ENCODE data around the gene TSKU. TPM values are rescaled to one million over a fixed set of nuclear protein-coding genes. Genes with fewer than 3 reads are reported as not detected.

The TSKU gene
- total RNA-seq, 4 donors from 2014 or later: 153 to 281 (median 161) TPM

DNA sequence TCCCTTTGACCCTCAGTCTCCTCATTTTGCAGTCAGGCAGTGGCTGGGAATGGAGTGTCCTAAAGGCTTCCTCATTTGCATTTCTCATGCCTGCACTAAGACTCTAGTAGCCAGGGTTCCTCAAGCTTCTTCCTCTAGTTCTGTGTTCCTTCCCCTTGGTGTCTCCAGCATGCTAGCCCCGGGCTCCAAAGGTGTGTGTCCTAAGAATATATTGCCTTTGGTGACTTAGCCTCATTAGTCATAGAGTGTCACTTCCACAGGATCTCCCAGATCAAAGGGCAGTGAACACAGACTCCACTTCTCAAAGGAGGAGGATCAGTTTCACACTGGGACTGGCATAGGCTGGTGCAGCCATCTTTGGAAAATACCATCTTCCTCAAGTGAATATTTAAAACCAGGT, 56.2 kb downstream of the TSKU start:
- DNase-seq (ENCODE audit: low spot score) (no peak), ATAC-seq (ENCODE audit: low FRiP score) (no peak)
- TF ChIP-seq, protein P1, sequence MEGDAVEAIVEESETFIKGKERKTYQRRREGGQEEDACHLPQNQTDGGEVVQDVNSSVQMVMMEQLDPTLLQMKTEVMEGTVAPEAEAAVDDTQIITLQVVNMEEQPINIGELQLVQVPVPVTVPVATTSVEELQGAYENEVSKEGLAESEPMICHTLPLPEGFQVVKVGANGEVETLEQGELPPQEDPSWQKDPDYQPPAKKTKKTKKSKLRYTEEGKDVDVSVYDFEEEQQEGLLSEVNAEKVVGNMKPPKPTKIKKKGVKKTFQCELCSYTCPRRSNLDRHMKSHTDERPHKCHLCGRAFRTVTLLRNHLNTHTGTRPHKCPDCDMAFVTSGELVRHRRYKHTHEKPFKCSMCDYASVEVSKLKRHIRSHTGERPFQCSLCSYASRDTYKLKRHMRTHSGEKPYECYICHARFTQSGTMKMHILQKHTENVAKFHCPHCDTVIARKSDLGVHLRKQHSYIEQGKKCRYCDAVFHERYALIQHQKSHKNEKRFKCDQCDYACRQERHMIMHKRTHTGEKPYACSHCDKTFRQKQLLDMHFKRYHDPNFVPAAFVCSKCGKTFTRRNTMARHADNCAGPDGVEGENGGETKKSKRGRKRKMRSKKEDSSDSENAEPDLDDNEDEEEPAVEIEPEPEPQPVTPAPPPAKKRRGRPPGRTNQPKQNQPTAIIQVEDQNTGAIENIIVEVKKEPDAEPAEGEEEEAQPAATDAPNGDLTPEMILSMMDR (IDR thresholded peaks at IDR 0.05): no peak

DNA sequence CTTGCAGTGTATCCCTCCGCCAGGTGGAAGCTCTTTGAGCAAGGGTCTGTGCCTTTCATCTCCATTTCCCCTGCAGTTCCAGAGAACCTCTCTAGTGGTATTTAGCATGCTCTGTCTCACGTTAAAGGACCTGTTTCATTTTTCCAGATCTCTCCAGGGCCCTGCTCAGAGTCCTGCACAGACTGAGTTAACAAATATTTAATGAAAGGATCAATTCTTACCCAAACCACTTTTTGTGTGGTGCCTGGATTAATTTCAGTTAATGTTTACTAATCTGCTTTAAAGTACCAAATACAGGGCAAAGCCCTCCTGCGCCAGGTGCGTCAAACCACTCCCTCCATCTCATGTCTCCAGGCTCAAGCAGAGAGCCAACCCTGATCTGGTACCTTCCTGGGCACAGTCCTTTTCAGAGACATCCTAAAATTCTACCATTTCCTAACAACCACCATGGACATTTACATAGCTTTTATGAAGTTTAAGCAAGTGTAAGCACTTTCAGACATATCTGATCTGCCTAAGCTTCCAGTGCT, 58.8 kb downstream of the TSKU start:
- no peak for ATAC-seq (ENCODE audit: low FRiP score)
- TF ChIP-seq, protein P1 (IDR thresholded peaks at IDR 0.05): no peak
- DNase-seq (ENCODE audit: low spot score): no peak

DNA sequence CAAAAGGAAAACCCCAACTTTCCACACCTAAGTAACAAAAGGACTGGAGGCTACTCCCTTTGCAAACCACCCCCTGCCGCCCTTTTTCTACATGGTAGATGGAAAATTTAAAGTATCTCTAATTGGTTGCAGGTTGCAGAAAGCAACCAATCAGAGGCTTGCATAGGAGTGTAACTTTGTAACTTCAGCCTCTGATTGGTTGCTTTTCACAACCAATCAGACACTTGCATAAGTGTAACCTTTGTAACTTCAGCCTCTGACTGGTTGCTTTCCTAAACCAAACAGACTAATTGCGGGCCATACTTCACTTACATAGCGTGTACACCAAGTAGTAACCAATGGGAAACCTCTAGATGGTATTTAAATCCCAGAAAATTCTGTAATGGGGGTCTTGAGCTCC, 60.8 kb downstream of the TSKU start:
- TF ChIP-seq, protein P1 (IDR thresholded peaks at IDR 0.05): no peak
- DNase-seq (ENCODE audit: low spot score) (no peak), ATAC-seq (ENCODE audit: low FRiP score) (no peak)

DNA sequence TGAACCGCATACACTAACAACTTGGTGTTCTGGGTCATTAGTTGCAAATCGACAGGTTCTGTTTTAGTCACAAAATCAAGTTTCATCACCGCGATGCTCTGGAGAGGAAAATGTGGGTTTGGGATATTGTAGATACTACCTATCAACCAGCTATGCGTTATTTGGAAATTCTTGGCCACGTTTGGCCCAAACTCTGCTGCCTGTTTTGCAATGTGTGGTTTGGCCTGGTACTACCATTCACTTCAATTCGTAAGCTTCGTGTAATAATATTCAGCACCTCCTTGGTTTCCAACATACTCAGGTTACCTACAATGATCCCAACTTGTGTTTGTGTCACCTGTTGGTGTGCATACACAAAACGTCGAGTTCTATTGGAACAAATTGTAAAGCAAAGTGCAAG, 61.4 kb downstream of the TSKU start:
- TF ChIP-seq, protein P1 (IDR thresholded peaks at IDR 0.05): no peak
- DNase-seq (ENCODE audit: low spot score): no peak
- ATAC-seq (ENCODE audit: low FRiP score): no peak

DNA sequence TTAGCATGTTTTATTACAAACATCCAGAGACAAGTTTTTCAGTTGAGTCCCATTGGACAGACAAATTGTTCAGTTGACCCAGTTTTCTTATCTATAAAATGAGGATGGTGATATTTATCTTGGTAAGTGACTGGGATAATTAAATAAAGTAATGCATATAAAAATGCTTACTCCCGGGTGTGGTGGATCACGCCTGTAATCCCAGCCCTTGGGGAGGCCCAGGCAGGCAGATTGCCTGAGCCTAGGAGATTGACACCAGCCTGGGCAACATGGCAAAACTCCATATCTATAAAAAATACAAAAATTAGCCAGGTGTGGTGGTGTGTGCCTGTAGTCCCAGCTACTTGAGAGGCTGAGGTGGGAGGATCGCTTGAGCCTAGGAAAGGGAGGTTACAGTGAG, 61.9 kb downstream of the TSKU start:
- TF ChIP-seq, protein P1 (IDR thresholded peaks at IDR 0.05): no peak
- no peak for DNase-seq (ENCODE audit: low spot score)
- no peak for ATAC-seq (ENCODE audit: low FRiP score)

DNA sequence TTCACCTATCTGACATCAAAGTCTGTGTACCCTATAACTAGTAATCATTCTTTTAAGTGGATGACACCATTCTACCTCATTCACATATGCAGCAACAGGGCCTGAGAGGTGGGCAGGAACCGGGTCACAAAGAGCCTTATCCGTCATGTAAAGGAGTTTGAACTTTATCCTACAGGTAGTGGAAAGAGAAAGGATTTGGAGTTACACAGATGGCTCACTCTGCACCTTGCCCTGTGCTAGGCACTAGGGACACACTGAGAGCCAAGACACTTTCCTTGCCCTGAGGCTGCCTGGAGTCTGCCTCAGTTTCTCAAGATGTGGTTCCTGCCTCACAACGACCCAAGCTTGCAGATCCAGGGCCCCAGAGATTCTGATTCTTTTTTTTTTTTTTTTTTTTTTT, 63.3 kb downstream of the TSKU start:
- DNase-seq (ENCODE audit: low spot score) (no peak), ATAC-seq (ENCODE audit: low FRiP score) (no peak)
- TF ChIP-seq, protein P1 (IDR thresholded peaks at IDR 0.05): no peak

Other genes starting within 250 kb of the TSKU start
- gene LRRC32, start 112.6 kb upstream of the TSKU start, total RNA-seq: 100 to 1,000 TPM in 1 of 4 donors, 10 to 100 TPM in 3; 18.7 to 222 (median 68.7) TPM
- gene ACER3, start 77.6 kb downstream of the TSKU start, total RNA-seq: 10 to 100 TPM; 19.0 to 26.6 (median 22.0) TPM

All from omental fat pad (tissue), 4 donors.